ENCODE results near the gene ALDH1L2.
"Not testable (repeated sequence)": the region's sequence is repeated elsewhere in the genome, so short reads cannot be mapped to it uniquely, and the experiment has no call there.

The ALDH1L2 gene

GRCh38 chr12:104986022-104986941 lies 98.0 kb downstream of the ALDH1L2 start, which contains the start of gene NOPCHAP1:
NOPCHAP1 (plus strand) TSS chr12:104986316; CDS start chr12:104986353, 37 bp downstream.
- DNase-seq (ENCODE audit: low read depth in 3 of 3, low spot score in 1 of 3): peak; percentile 48 to 73 (median 54)

GRCh38 chr12:104985206-104985605 lies 99.1 kb downstream of the ALDH1L2 start:
- DNase-seq (ENCODE audit: low read depth in 3 of 3, low spot score in 1 of 3): no peak

- not testable (repeated sequence) for DNase-seq (ENCODE audit: low read depth in 3 of 3, low spot score in 1 of 3)
Observed at GRCh38 chr12:104977688-104978087, 106.6 kb downstream of the ALDH1L2 start.

GRCh38 chr12:104976703-104977102 lies 107.6 kb downstream of the ALDH1L2 start:
- DNase-seq (ENCODE audit: low read depth in 3 of 3, low spot score in 1 of 3): no peak

GRCh38 chr12:104975587-104976343 lies 108.5 kb downstream of the ALDH1L2 start:
- DNase-seq (ENCODE audit: low read depth in 3 of 3, low spot score in 1 of 3): no peak

GRCh38 chr12:104974626-104975290 lies 109.5 kb downstream of the ALDH1L2 start:
- no peak for DNase-seq (ENCODE audit: low read depth in 3 of 3, low spot score in 1 of 3)

GRCh38 chr12:104973250-104973649 lies 111.0 kb downstream of the ALDH1L2 start:
- no peak for DNase-seq (ENCODE audit: low read depth in 3 of 3, low spot score in 1 of 3)

GRCh38 chr12:104971306-104971705 lies 113.0 kb downstream of the ALDH1L2 start:
- DNase-seq (ENCODE audit: low read depth in 3 of 3, low spot score in 1 of 3): no peak
